Measurements from ENCODE around the gene ZFPL1.

ZFPL1 gene

DNA sequence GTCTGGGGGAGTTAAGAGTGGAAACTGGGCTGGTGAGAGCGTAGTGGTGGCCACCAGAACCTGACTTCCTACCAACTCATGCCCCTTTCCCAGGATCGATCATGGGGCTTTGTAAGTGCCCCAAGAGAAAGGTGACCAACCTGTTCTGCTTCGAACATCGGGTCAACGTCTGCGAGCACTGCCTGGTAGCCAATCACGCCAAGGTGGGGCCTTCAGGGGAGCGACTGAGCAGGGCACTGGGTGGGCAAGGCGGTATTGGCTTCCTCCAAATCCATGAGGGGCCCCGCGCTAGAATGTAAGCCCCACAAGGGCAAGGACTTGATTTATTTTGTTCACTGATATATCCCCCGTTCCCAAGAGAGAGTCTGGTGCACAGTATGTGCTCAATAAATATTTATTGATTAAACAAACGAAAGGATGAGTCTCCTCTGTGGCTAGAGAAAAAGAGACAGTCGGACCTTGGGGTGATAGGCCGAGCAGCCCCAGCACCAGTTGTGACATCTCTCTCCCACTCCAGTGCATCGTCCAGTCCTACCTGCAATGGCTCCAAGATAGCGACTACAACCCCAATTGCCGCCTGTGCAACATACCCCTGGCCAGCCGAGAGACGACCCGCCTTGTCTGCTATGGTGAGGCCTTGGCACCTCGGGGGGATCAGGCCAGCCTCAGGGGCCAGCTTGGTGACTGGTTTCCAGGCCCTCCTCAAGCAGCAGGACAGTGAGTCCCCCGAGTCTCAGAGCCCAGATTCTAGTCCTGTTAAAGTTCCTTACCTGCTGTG is 765 bp downstream of the ZFPL1 start:
- TF ChIP-seq CSDC2 (CRISPR knock-in tag; IDR thresholded peaks at IDR 0.05) (no peak), CREB5 (CRISPR knock-in tag; IDR thresholded peaks at IDR 0.05; ENCODE audit: low read depth) (no peak), PPARA (CRISPR knock-in tag; IDR thresholded peaks at IDR 0.05; ENCODE audit: borderline replicate concordance) (no peak), ZFP3 (CRISPR knock-in tag; IDR thresholded peaks at IDR 0.05) (no peak), SNAI2 (CRISPR knock-in tag; IDR thresholded peaks at IDR 0.05) (no peak), ESRRG (CRISPR knock-in tag; IDR thresholded peaks at IDR 0.05) (no peak), RARB (CRISPR knock-in tag; IDR thresholded peaks at IDR 0.05) (no peak), POU6F1 (CRISPR knock-in tag; IDR thresholded peaks at IDR 0.05; ENCODE audit: borderline replicate concordance, low read depth) (no peak), ZNF565 (CRISPR knock-in tag; conservative IDR thresholded peaks at IDR 0.05; ENCODE audit: low read depth) (no peak), TCF4 (CRISPR knock-in tag; IDR thresholded peaks at IDR 0.05; ENCODE audit: borderline replicate concordance) (no peak), GLIS3 (CRISPR knock-in tag; IDR thresholded peaks at IDR 0.05) (no peak)
- ATAC-seq = peak; percentile 29

DNA sequence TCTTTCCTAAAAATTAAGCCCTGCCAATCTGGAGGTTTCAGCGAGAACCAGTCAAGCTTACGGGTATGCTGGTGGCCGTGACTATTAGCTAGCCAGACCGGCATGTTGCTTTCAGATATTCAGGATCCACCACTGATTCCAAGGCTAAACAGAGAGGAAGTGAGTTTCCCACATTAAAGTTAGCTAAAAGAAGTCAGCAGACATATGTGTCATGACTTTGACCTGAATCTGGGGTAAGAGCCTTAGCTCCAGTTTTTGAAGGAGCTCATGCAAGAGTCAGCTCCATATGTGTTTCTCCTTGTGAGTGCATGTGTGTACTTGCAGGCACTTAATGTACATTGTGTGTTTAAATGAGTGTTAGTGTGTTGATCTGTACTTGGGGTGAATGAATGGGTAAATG is 1.4 kb downstream of the ZFPL1 start:
- no peak for ATAC-seq
- no peak for TF ChIP-seq SNAI2 (CRISPR knock-in tag; IDR thresholded peaks at IDR 0.05)
- TF ChIP-seq ZC3H10 (CRISPR knock-in tag; IDR thresholded peaks at IDR 0.05) = no peak

GRCh38 chr11:65086809-65087208 is 2.8 kb downstream of the ZFPL1 start:
- ATAC-seq = no peak
- TF ChIP-seq CREB5 (CRISPR knock-in tag; IDR thresholded peaks at IDR 0.05; ENCODE audit: low read depth) (no peak), POU6F1 (CRISPR knock-in tag; IDR thresholded peaks at IDR 0.05; ENCODE audit: borderline replicate concordance, low read depth) (no peak), ZNF8 (CRISPR knock-in tag; IDR thresholded peaks at IDR 0.05) (no peak), TOX (CRISPR knock-in tag; IDR thresholded peaks at IDR 0.05; ENCODE audit: borderline replicate concordance) (no peak), ZFP30 (CRISPR knock-in tag; IDR thresholded peaks at IDR 0.05) (no peak), GLIS3 (CRISPR knock-in tag; IDR thresholded peaks at IDR 0.05) (no peak), CSRNP3 (CRISPR knock-in tag; IDR thresholded peaks at IDR 0.05) (no peak), CSDC2 (CRISPR knock-in tag; IDR thresholded peaks at IDR 0.05) (no peak), ZNF70 (CRISPR knock-in tag; IDR thresholded peaks at IDR 0.05) (no peak), ZNF565 (CRISPR knock-in tag; conservative IDR thresholded peaks at IDR 0.05; ENCODE audit: low read depth) (no peak), TCF4 (CRISPR knock-in tag; IDR thresholded peaks at IDR 0.05; ENCODE audit: borderline replicate concordance) (no peak), RARB (CRISPR knock-in tag; IDR thresholded peaks at IDR 0.05) (no peak), SNAI2 (CRISPR knock-in tag; IDR thresholded peaks at IDR 0.05) (no peak), ZFP3 (CRISPR knock-in tag; IDR thresholded peaks at IDR 0.05) (no peak), TSHZ2 (CRISPR knock-in tag; IDR thresholded peaks at IDR 0.05) (no peak), ZC3H10 (CRISPR knock-in tag; IDR thresholded peaks at IDR 0.05) (no peak), BACH2 (CRISPR knock-in tag; IDR thresholded peaks at IDR 0.05; ENCODE audit: borderline replicate concordance) (no peak)
